Activated CD4-positive, alpha-beta T cell treated with anti-CD3 and anti-CD28 coated beads, Interleukin-2, amount 50 U/mL, for 48 hours (primary cell): ENCODE measurements around the gene LHFPL6.

Source experiments
- DNase-seq, 2 experiments: peaks; one replicate each; pipeline ENCODE4 v3.0.0-alpha.2; 2020

Gene LHFPL6

GRCh38 chr13:39335721-39336120 is 267.3 kb downstream of the LHFPL6 start:
- no peak for DNase-seq

- DNase-seq = no peak
These were observed 272.5 kb downstream of the LHFPL6 start for GRCh38 chr13:39330504-39330903.

GRCh38 chr13:39329182-39329639 is 273.8 kb downstream of the LHFPL6 start:
- no peak for DNase-seq

- no peak for DNase-seq
These were observed 275.9 kb downstream of the LHFPL6 start for GRCh38 chr13:39327172-39327479.

- no peak for DNase-seq
These were observed 276.4 kb downstream of the LHFPL6 start for GRCh38 chr13:39326469-39327171.

- no peak for DNase-seq
These were observed 278.1 kb downstream of the LHFPL6 start for GRCh38 chr13:39324806-39325311.

GRCh38 chr13:39322836-39323585 is 280.0 kb downstream of the LHFPL6 start:
- DNase-seq = no peak

GRCh38 chr13:39321574-39321973 is 281.4 kb downstream of the LHFPL6 start:
- no peak for DNase-seq

GRCh38 chr13:39318161-39318560 is 284.8 kb downstream of the LHFPL6 start:
- no peak for DNase-seq

GRCh38 chr13:39317291-39317690 is 285.7 kb downstream of the LHFPL6 start:
- no peak for DNase-seq

- DNase-seq = no peak
These were observed 287.2 kb downstream of the LHFPL6 start for GRCh38 chr13:39315796-39316195.

- DNase-seq = no peak
These were observed 289.3 kb downstream of the LHFPL6 start for GRCh38 chr13:39313721-39314120.

- no peak for DNase-seq
These were observed 290.4 kb downstream of the LHFPL6 start for GRCh38 chr13:39312596-39312995.

GRCh38 chr13:39311619-39312018 is 291.4 kb downstream of the LHFPL6 start:
- no peak for DNase-seq

- DNase-seq = no peak
These were observed 292.0 kb downstream of the LHFPL6 start for GRCh38 chr13:39310961-39311360.

- peak; percentile 40 to 54 for DNase-seq
These were observed 296.1 kb downstream of the LHFPL6 start for GRCh38 chr13:39306639-39307589.

GRCh38 chr13:39302820-39303219 is 300.2 kb downstream of the LHFPL6 start:
- no peak for DNase-seq

- no peak for DNase-seq
These were observed 304.0 kb downstream of the LHFPL6 start for GRCh38 chr13:39298951-39299350.

GRCh38 chr13:39297664-39298171 is 305.3 kb downstream of the LHFPL6 start:
- no peak for DNase-seq

- no peak for DNase-seq
These were observed 306.0 kb downstream of the LHFPL6 start for GRCh38 chr13:39297023-39297422.

- DNase-seq = no peak
These were observed 306.8 kb downstream of the LHFPL6 start for GRCh38 chr13:39296193-39296592.
